Bronchus fibroblast of lung (primary cell): ENCODE measurements around the gene AREL1. TPM values are rescaled to one million over a fixed set of nuclear protein-coding genes. Genes with fewer than 3 reads are reported as not detected.

Experiments
- total RNA-seq: library from RNA; depleted of rRNA; stranded (reverse); fragments of >200 nt; gene quantifications from 2 replicates; pipeline ENCODE4 v1.2.3, GENCODE V29; 2015

The AREL1 gene
- 16.1 TPM in 2 replicates for total RNA-seq

GRCh38 chr14:74712499-74713394 is at the start of gene AREL1, which contains the start of gene FCF1:
Gene AREL1 (minus strand): TSS chr14:74713080. CDS start chr14:74685615, 27,465 bp downstream.
Gene FCF1 (plus strand): TSS chr14:74713144. CDS start chr14:74713198, 54 bp downstream.

GRCh38 chr14:74611650-74612349 is 101.1 kb downstream of the AREL1 start, which contains the start of gene LTBP2:
Gene LTBP2 (minus strand): TSS chr14:74612237. CDS start chr14:74611944, 293 bp downstream.

Other genes starting within 250 kb of the AREL1 start
- 254 and 299 TPM in 2 replicates for gene NPC2, start 219.8 kb downstream of the AREL1 start, total RNA-seq
- gene ISCA2, start 219.3 kb downstream of the AREL1 start, total RNA-seq = 25.0 and 25.2 TPM in 2 replicates
- 16.2 and 19.5 TPM in 2 replicates for gene LTBP2, start 100.8 kb downstream of the AREL1 start, total RNA-seq
- gene FCF1, start 64 bp upstream of the AREL1 start, total RNA-seq = 29.9 and 32.6 TPM in 2 replicates
- gene YLPM1, start 50.2 kb upstream of the AREL1 start, total RNA-seq = 11.9 and 15.5 TPM in 2 replicates
- gene PROX2, start 163.1 kb upstream of the AREL1 start, total RNA-seq = not detected in 2 replicates
- gene DLST, start 168.8 kb upstream of the AREL1 start, total RNA-seq = 65.4 and 65.6 TPM in 2 replicates
- gene RPS6KL1, start 210.2 kb upstream of the AREL1 start, total RNA-seq = 0.50 and 0.89 TPM in 2 replicates
- gene PGF, start 242.5 kb upstream of the AREL1 start, total RNA-seq = 0.67 and 1.6 TPM in 2 replicates